Keratinocyte (primary cell): ENCODE results near the gene OLFML2B. TPM values are rescaled to one million over a fixed set of nuclear protein-coding genes. Genes with fewer than 3 reads are reported as not detected.

Source experiments
- DNase-seq: peaks from one replicate; pipeline ENCODE4 v3.0.0-alpha.2; 2011; ENCODE audit warnings: low read depth, missing footprints, low spot score
- FAIRE-seq: peaks from 2 replicates; lab custom pipeline; 2011; peaks lifted over from hg19 to GRCh38; lab: Jason Lieb, UNC
- H2AFZ ChIP-seq: 2 replicates; pipeline ENCODE4 v1.6.0; 2012; ENCODE audit warnings: low read length, control low read depth, inconsistent platforms; ENCODE audit not compliant: control insufficient read depth
- H3K27ac ChIP-seq: 2 replicates; pipeline ENCODE4 v1.5.1; 2011; ENCODE audit warnings: low read length; ENCODE audit not compliant: control insufficient read depth, insufficient read depth
- H3K27me3 ChIP-seq: 3 replicates; pipeline ENCODE4 v1.6.0; 2011; ENCODE audit warnings: low read length; ENCODE audit not compliant: control insufficient read depth, insufficient read depth; ENCODE audit errors: extremely low read depth
- H3K36me3 ChIP-seq, 2 experiments: 2 replicates in 1 of 2; 3 replicates in 1 of 2; pipeline ENCODE4 v1.5.1; 2011; ENCODE audit warnings: low read length in 2 of 2, mild to moderate bottlenecking in 1 of 2; ENCODE audit not compliant: control insufficient read depth in 2 of 2, insufficient read depth in 2 of 2; ENCODE audit errors: extremely low read depth in 1 of 2
- H3K4me1 ChIP-seq: 3 replicates; pipeline ENCODE4 v1.5.1; 2011; ENCODE audit warnings: low read length; ENCODE audit not compliant: control insufficient read depth, insufficient read depth; ENCODE audit errors: extremely low read depth
- H3K4me2 ChIP-seq: 3 replicates; pipeline ENCODE4 v1.6.0; 2011; ENCODE audit warnings: low read depth, low read length; ENCODE audit not compliant: control insufficient read depth, insufficient read depth; ENCODE audit errors: extremely low read depth
- H3K4me3 ChIP-seq, 3 experiments: fragments of 200-600 bp in 1 of 3; sonication (generic) in 1 of 3; 2 replicates in 2 of 3; 3 replicates in 1 of 3; pipeline ENCODE4 v1.5.1; 2011 to 2016; ENCODE audit warnings: low read length in 3 of 3, mild to moderate bottlenecking in 3 of 3, control low read depth in 2 of 3, inconsistent platforms in 1 of 3, low read depth in 1 of 3, mixed read lengths in 1 of 3, mixed run types in 1 of 3, moderate library complexity in 1 of 3; ENCODE audit not compliant: control insufficient read depth in 2 of 3, insufficient read depth in 2 of 3; ENCODE audit errors: extremely low read depth in 1 of 3
- H3K79me2 ChIP-seq: 2 replicates; pipeline ENCODE4 v1.6.0; 2012; ENCODE audit warnings: low read length; ENCODE audit not compliant: control insufficient read depth, insufficient read depth
- H3K9ac ChIP-seq: 3 replicates; pipeline ENCODE4 v1.6.0; 2011; ENCODE audit warnings: low read length; ENCODE audit not compliant: control insufficient read depth, insufficient read depth; ENCODE audit errors: extremely low read depth
- H3K9me1 ChIP-seq: 3 replicates; pipeline ENCODE4 v1.6.0; 2011; ENCODE audit warnings: low read length; ENCODE audit not compliant: control insufficient read depth, insufficient read depth; ENCODE audit errors: extremely low read depth
- H3K9me3 ChIP-seq: 2 replicates; pipeline ENCODE4 v1.5.1; 2012; ENCODE audit warnings: low read depth, low read length; ENCODE audit not compliant: control insufficient read depth
- H4K20me1 ChIP-seq: 3 replicates; pipeline ENCODE4 v1.6.0; 2011; ENCODE audit warnings: low read length; ENCODE audit not compliant: control insufficient read depth, insufficient read depth; ENCODE audit errors: extremely low read depth
- EZH2 ChIP-seq: IDR thresholded peaks from one replicate; pipeline ENCODE4 v1.6.1; 2012; ENCODE audit warnings: inconsistent platforms, mild to moderate bottlenecking, low read length, moderate library complexity
- dilution Hi-C: fragments of 300-500 bp; cut with MboI; formaldehyde crosslinking; loops from one replicate; pipeline ENCODE4 v1.7.0; 2020; ENCODE audit warnings: low sequenced_read_pairs; ENCODE audit not compliant: extremely low pct_ligation_motif_present
- polyA plus RNA-seq, 5 experiments: library from polyadenylated mRNA; depleted of rRNA in 3 of 5; stranded (reverse) in 3 of 5; stranded (forward) in 1 of 5; unstranded in 1 of 5; fragments of >200 nt; gene quantifications; 1 replicate in 1 of 5; 2 replicates in 3 of 5; 3 replicates in 1 of 5; pipeline versions ENCODE4 v1.2.1 to v1.2.3, GENCODE V29; 2011 to 2012; ENCODE audit warnings: missing spikeins in 2 of 5, low read depth in 1 of 5, low replicate concordance in 1 of 5
- TF ChIP-seq, protein P1 (sequence below), 3 experiments: IDR thresholded peaks in 1 of 3; conservative IDR thresholded peaks in 1 of 3; optimal IDR thresholded peaks in 1 of 3; 2 replicates in 2 of 3; 3 replicates in 1 of 3; pipeline versions ENCODE3 to v1.5.1; 2011; ENCODE audit warnings: low read length in 3 of 3, mild to moderate bottlenecking in 3 of 3, moderate library complexity in 2 of 3, control low read depth in 1 of 3, inconsistent platforms in 1 of 3; ENCODE audit not compliant: insufficient read depth in 2 of 3; ENCODE audit errors: extremely low read depth in 1 of 3

The OLFML2B gene
- polyA plus RNA-seq, 1 donor (not counting 4 experiments of a cell fraction or from before 2014, with no cell fraction given), result not detected

DNA sequence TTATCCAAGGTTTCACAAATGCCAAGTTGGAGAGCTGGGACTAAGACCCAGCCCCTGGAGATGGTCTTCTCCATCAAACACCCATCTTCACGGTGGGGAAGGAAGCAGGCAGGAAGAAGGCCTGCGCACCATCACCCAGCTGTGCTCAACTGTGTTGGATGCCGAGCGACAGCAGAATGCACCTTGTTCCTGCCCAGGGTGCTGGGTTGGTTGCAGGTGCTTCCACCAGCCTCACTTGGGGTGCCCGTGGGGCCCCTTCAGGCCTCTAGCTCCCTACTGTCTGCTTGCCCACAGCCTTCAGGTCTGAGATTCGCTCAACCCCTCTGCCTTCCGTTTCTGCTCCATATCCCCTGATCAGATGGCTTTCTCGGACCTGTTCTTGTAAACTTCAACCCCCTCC is 42.5 kb downstream of the OLFML2B start:
- Histone ChIP-seq H3K36me3 (no peaks in the 10 kb centered on the region), H3K27ac (no peak overlapping the region), H3K4me3 (no peak overlapping the region), H3K4me2 (no peak overlapping the region), H3K9me3 (no peaks in the 10 kb centered on the region), H4K20me1 (peaks cover 2% of the 10 kb centered on the region), H3K27me3 (peaks cover 41% of the 10 kb centered on the region), H2AFZ (no peak overlapping the region), H3K9me1 (no peaks in the 10 kb centered on the region), H3K79me2 (no peaks in the 10 kb centered on the region), H3K4me1 (no peaks in the 10 kb centered on the region), H3K9ac (no peak overlapping the region)
- DNase-seq (no peak), FAIRE-seq (no peak)
- no peak for TF ChIP-seq EZH2
- TF ChIP-seq, protein P1, sequence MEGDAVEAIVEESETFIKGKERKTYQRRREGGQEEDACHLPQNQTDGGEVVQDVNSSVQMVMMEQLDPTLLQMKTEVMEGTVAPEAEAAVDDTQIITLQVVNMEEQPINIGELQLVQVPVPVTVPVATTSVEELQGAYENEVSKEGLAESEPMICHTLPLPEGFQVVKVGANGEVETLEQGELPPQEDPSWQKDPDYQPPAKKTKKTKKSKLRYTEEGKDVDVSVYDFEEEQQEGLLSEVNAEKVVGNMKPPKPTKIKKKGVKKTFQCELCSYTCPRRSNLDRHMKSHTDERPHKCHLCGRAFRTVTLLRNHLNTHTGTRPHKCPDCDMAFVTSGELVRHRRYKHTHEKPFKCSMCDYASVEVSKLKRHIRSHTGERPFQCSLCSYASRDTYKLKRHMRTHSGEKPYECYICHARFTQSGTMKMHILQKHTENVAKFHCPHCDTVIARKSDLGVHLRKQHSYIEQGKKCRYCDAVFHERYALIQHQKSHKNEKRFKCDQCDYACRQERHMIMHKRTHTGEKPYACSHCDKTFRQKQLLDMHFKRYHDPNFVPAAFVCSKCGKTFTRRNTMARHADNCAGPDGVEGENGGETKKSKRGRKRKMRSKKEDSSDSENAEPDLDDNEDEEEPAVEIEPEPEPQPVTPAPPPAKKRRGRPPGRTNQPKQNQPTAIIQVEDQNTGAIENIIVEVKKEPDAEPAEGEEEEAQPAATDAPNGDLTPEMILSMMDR (optimal IDR thresholded peaks at IDR 0.05 in 1 of 3, IDR thresholded peaks at IDR 0.05 in 1 of 3, conservative IDR thresholded peaks at IDR 0.05 in 1 of 3; ENCODE audit: extremely low read depth in 1 of 3, insufficient read depth in 2 of 3, low read length in 3 of 3), result no peak
- dilution Hi-C loops, result no loop called here

- Histone ChIP-seq H3K36me3 (no peaks in the 10 kb centered on the region), H3K4me2 (no peak overlapping the region), H3K4me1 (no peaks in the 10 kb centered on the region), H3K27ac (no peak overlapping the region), H2AFZ (no peak overlapping the region), H3K27me3 (peaks cover 54% of the 10 kb centered on the region), H3K9me1 (no peaks in the 10 kb centered on the region), H3K4me3 (no peak overlapping the region), H3K9me3 (no peaks in the 10 kb centered on the region), H3K9ac (no peak overlapping the region), H3K79me2 (no peaks in the 10 kb centered on the region), H4K20me1 (peaks cover 2% of the 10 kb centered on the region)
- dilution Hi-C loops, result no loop called here
- no peak for TF ChIP-seq EZH2
- TF ChIP-seq, protein P1 (optimal IDR thresholded peaks at IDR 0.05 in 1 of 3, IDR thresholded peaks at IDR 0.05 in 1 of 3, conservative IDR thresholded peaks at IDR 0.05 in 1 of 3; ENCODE audit: extremely low read depth in 1 of 3, insufficient read depth in 2 of 3, low read length in 3 of 3), result no peak
- no peak for DNase-seq
- no peak for FAIRE-seq
These were observed 45.5 kb downstream of the OLFML2B start for GRCh38 chr1:161978011-161978790.
